Hepatocyte (in vitro differentiated cells): ENCODE results near the gene LSM7. TPM values are rescaled to one million over a fixed set of nuclear protein-coding genes. Genes with fewer than 3 reads are reported as not detected.
A peak's percentile ranks its signal among the peaks of the same experiment; 100 is the strongest.

Experiments
- DNase-seq: peaks from one replicate; pipeline ENCODE4 v3.0.0-alpha.2; 2016; ENCODE audit warnings: low spot score
- H2AFZ ChIP-seq: fragments of 200-600 bp; sonication (generic); 2 replicates; pipeline ENCODE4 v1.6.0; 2016; ENCODE audit warnings: antibody characterized with exemption, mild to moderate bottlenecking
- H3K27ac ChIP-seq: fragments of 200-600 bp; sonication (generic); 2 replicates; pipeline ENCODE4 v1.5.1; 2016; ENCODE audit warnings: mild to moderate bottlenecking
- H3K27me3 ChIP-seq: fragments of 200-600 bp; sonication (generic); 2 replicates; pipeline ENCODE4 v1.6.1; 2016
- H3K36me3 ChIP-seq: fragments of 200-600 bp; sonication (generic); replicated peaks from 2 replicates; pipeline ENCODE4 v1.5.1; 2016; ENCODE audit warnings: low read depth; ENCODE audit not compliant: insufficient read depth
- H3K4me1 ChIP-seq: fragments of 200-600 bp; sonication (generic); 2 replicates; pipeline ENCODE4 v1.5.1; 2016; ENCODE audit warnings: mild to moderate bottlenecking, moderate library complexity; ENCODE audit not compliant: insufficient read depth
- H3K4me2 ChIP-seq: fragments of 200-600 bp; sonication (generic); 2 replicates; pipeline ENCODE4 v1.6.0; 2016
- H3K4me3 ChIP-seq: fragments of 200-600 bp; sonication (generic); 2 replicates; pipeline ENCODE4 v1.5.1; 2016; ENCODE audit warnings: mild to moderate bottlenecking
- H3K79me2 ChIP-seq: fragments of 200-600 bp; sonication (generic); 2 replicates; pipeline ENCODE4 v1.6.0; 2017; ENCODE audit warnings: mild to moderate bottlenecking
- H3K9me2 ChIP-seq: fragments of 200-600 bp; sonication (generic); replicated peaks from 2 replicates; pipeline ENCODE4 v1.6.0; 2017; ENCODE audit warnings: mild to moderate bottlenecking; ENCODE audit not compliant: insufficient read depth
- H3K9me3 ChIP-seq: fragments of 200-600 bp; sonication (generic); 2 replicates; pipeline ENCODE4 v1.5.1; 2016; ENCODE audit warnings: low read depth, mild to moderate bottlenecking
- H4K20me1 ChIP-seq: fragments of 200-600 bp; sonication (generic); 2 replicates; pipeline ENCODE4 v1.6.0; 2016; ENCODE audit warnings: mild to moderate bottlenecking; ENCODE audit not compliant: insufficient read depth, poor library complexity, severe bottlenecking
- EZH2 ChIP-seq: fragments of 200-600 bp; sonication (generic); IDR thresholded peaks from 2 replicates; pipeline ENCODE4 v1.6.1; 2016; ENCODE audit warnings: antibody characterized with exemption, mild to moderate bottlenecking, borderline replicate concordance
- EZH2phosphoT487 ChIP-seq: fragments of 200-600 bp; sonication (generic); IDR thresholded peaks from one replicate; pipeline ENCODE4 v1.6.1; 2018; ENCODE audit warnings: antibody characterized with exemption, mild to moderate bottlenecking, low read depth, moderate library complexity; ENCODE audit not compliant: unreplicated experiment, severe bottlenecking
- WGBS: methylation state at CpG from one replicate; pipeline ENCODE4 v1.1.6; 2016; ENCODE audit warnings: low lambda C conversion rate; ENCODE audit errors: missing lambda C conversion rate; 5-methylcytosine and 5-hydroxymethylcytosine counted together
- polyA plus RNA-seq: library from polyadenylated mRNA; unstranded; fragments of >200 nt; fragmentation: Nextera tagmentation; extraction: Ambion mirVana; gene quantifications from 2 replicates; pipeline ENCODE4 v1.2.1, GENCODE V29; 2016
- total RNA-seq: library from RNA; depleted of rRNA; stranded (reverse); fragments of >200 nt; gene quantifications from 2 replicates; pipeline ENCODE4 v1.2.3, GENCODE V29; 2014
- TF ChIP-seq, protein P1 (sequence below): fragments of 200-600 bp; sonication (generic); IDR thresholded peaks from 2 replicates; pipeline ENCODE4 v1.5.1; 2016; ENCODE audit warnings: antibody characterized with exemption, mild to moderate bottlenecking; ENCODE audit not compliant: poor library complexity

Gene LSM7
- total and polyA plus RNA-seq, 2 experiments from 2014 or later: 150 to 190 TPM

DNA sequence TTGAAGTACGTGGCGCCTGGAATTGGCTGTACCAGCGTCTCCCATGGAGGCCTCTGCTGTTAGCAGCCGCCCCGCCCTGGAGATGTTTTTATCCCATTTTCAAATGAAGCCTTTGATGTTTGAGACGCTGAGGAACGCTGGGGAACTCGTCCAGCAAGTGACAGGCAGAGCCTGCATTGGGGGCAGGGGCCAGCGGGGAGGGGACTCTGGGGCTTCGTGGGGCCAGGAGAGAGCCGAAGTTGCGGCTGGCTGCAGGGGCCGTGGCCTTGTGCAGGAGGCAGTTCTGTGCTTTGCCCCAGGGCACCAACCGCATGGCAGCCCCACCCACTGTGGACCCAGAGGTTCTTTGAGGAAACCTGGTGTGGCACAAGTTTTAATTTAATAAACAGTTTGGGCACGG is 13.6 kb upstream of the LSM7 start:
- no peak for DNase-seq

DNA sequence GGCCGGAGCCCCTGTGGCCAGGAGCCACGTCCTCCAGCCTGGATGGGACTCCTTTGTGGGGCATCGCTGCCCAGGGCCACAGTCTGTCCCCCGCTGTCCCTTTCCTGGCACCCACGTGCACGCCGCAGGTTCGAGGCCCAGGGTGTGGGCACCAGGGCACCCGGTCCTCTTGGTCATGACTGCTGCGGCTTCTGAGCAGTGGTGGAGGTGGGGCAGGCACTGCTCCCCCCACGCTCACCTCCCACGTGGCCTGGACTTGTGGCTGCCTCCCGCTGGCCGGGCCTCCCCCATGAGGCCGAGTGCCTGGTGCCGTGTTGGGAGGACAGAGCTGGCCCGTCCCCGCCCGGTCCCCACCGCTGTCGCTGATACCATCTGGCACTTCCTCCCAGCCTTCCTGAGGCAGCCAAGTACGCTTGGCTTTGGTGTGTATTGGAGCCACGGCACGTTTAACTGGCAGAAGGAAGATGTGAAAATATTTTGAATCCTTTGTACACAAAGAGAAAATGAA is 12.9 kb upstream of the LSM7 start:
- H2AFZ ChIP-seq: no peak overlapping the region
- WGBS: 93% methylated on average over 16 of the region's 24 CpGs
- peak overlapping the region; percentile 58 for H3K27ac ChIP-seq
- no peaks in the 10 kb centered on the region for H3K9me2 ChIP-seq
- H3K4me2 ChIP-seq: no peak overlapping the region
- peaks cover 16% of the 10 kb centered on the region for H3K79me2 ChIP-seq
- H3K4me3 ChIP-seq: no peak overlapping the region
- TF ChIP-seq EZH2phosphoT487 (no peak), EZH2 (no peak)
- TF ChIP-seq, protein P1, sequence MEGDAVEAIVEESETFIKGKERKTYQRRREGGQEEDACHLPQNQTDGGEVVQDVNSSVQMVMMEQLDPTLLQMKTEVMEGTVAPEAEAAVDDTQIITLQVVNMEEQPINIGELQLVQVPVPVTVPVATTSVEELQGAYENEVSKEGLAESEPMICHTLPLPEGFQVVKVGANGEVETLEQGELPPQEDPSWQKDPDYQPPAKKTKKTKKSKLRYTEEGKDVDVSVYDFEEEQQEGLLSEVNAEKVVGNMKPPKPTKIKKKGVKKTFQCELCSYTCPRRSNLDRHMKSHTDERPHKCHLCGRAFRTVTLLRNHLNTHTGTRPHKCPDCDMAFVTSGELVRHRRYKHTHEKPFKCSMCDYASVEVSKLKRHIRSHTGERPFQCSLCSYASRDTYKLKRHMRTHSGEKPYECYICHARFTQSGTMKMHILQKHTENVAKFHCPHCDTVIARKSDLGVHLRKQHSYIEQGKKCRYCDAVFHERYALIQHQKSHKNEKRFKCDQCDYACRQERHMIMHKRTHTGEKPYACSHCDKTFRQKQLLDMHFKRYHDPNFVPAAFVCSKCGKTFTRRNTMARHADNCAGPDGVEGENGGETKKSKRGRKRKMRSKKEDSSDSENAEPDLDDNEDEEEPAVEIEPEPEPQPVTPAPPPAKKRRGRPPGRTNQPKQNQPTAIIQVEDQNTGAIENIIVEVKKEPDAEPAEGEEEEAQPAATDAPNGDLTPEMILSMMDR: no peak
- H3K4me1 ChIP-seq: peaks cover 4% of the 10 kb centered on the region
- no peaks in the 10 kb centered on the region for H3K9me3 ChIP-seq
- DNase-seq: no peak
- H3K36me3 ChIP-seq: no peaks in the 10 kb centered on the region
- no peaks in the 10 kb centered on the region for H4K20me1 ChIP-seq
- no peaks in the 10 kb centered on the region for H3K27me3 ChIP-seq

More for the DNA sequence above, 13.6 kb upstream of the LSM7 start:
- no peaks in the 10 kb centered on the region for H3K9me2 ChIP-seq
- WGBS: 77% methylated on average over 11 of the region's 15 CpGs
- H3K79me2 ChIP-seq: peaks cover 13% of the 10 kb centered on the region
- TF ChIP-seq EZH2 (no peak), EZH2phosphoT487 (no peak)
- TF ChIP-seq, protein P1: no peak
- no peaks in the 10 kb centered on the region for H3K36me3 ChIP-seq
- no peak overlapping the region for H3K4me3 ChIP-seq
- peak overlapping the region; percentile 58 for H3K27ac ChIP-seq
- no peaks in the 10 kb centered on the region for H3K27me3 ChIP-seq
- no peaks in the 10 kb centered on the region for H3K9me3 ChIP-seq
- H3K4me2 ChIP-seq: no peak overlapping the region
- peaks cover 3% of the 10 kb centered on the region for H3K4me1 ChIP-seq
- H4K20me1 ChIP-seq: no peaks in the 10 kb centered on the region
- no peak overlapping the region for H2AFZ ChIP-seq

DNA sequence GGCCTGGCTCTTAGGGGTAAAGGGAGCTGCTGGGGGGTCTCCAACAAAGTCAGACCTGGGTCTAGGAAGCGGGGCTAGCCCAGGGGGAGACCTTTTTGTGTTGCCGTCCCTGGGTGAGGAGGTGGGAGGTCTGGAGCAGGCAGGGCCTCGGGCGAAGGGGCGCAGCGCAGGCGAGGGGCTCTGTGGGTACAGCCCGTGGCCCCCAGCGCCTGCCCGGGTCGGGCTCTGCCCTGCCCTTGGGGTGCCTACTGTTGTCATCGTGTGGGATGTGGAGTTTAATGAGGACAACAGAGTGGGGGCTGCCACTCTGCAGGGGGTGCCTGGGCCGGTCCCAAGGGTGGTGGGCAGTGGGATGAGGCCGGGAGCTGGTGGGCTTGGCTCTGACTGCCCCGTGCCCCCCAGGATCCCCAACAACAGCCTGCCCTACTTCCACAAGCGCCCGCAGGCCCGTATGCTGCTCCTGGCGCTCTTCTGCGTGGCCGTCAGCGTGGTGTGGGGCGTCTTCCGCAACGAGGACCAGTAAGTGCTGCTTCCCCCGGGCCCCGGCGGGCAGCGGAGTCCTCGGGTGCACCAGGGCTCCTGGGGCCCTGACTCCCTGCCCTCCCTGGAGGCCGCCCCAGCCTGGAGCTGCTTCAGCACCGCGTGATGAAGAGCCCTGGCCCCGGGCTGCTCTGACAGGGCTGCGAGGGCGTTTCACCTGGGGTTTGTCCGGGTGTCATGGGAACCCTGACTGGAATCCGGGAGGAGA is 12.3 kb upstream of the LSM7 start:
- WGBS: 93% methylated on average over 35 of the region's 38 CpGs
- TF ChIP-seq, protein P1: no peak
- TF ChIP-seq EZH2phosphoT487: no peak
- Histone ChIP-seq H3K27me3 (no peaks in the 10 kb centered on the region), H4K20me1 (no peaks in the 10 kb centered on the region), H3K36me3 (no peaks in the 10 kb centered on the region), H3K4me2 (no peak overlapping the region), H3K79me2 (peaks cover 22% of the 10 kb centered on the region), H2AFZ (no peak overlapping the region), H3K4me3 (no peak overlapping the region), H3K27ac (peak overlapping the region; percentile 58), H3K4me1 (peaks cover 4% of the 10 kb centered on the region), H3K9me2 (no peaks in the 10 kb centered on the region), H3K9me3 (no peaks in the 10 kb centered on the region)
- DNase-seq: no peak
